ENCODE data around the gene ELANE.
A peak's percentile ranks its signal among the peaks of the same experiment; 100 is the strongest.
"Not testable (repeated sequence)": the region's sequence is repeated elsewhere in the genome, so short reads cannot be mapped to it uniquely, and the experiment has no call there.

ELANE gene

GRCh38 chr19:862581-863314 is 10.6 kb downstream of the ELANE start:
- no peak for DNase-seq (ENCODE audit: low read depth)

GRCh38 chr19:863315-863620 is 11.2 kb downstream of the ELANE start:
- no peak for DNase-seq (ENCODE audit: low read depth)

GRCh38 chr19:866769-867300 is 14.7 kb downstream of the ELANE start:
- DNase-seq (ENCODE audit: low read depth) = no peak

- DNase-seq (ENCODE audit: low read depth) = no peak
Observed at GRCh38 chr19:867301-867793, 15.2 kb downstream of the ELANE start.

- no peak for DNase-seq (ENCODE audit: low read depth)
Observed at GRCh38 chr19:867855-868457, 15.9 kb downstream of the ELANE start.

- DNase-seq (ENCODE audit: low read depth) = no peak
Observed at GRCh38 chr19:868458-869244, 16.5 kb downstream of the ELANE start.

- DNase-seq (ENCODE audit: low read depth) = peak; percentile 90
Observed at GRCh38 chr19:869245-870177, 17.4 kb downstream of the ELANE start.

- DNase-seq (ENCODE audit: low read depth) = no peak
Observed at GRCh38 chr19:870314-870713, 18.2 kb downstream of the ELANE start.

- no peak for DNase-seq (ENCODE audit: low read depth)
Observed at GRCh38 chr19:870963-871401, 18.9 kb downstream of the ELANE start.

GRCh38 chr19:871446-872265 is 19.6 kb downstream of the ELANE start:
- DNase-seq (ENCODE audit: low read depth) = no peak

- peak; percentile 79 for DNase-seq (ENCODE audit: low read depth)
Observed at GRCh38 chr19:872266-872951, 20.3 kb downstream of the ELANE start.

- peak; percentile 75 for DNase-seq (ENCODE audit: low read depth)
Observed at GRCh38 chr19:873084-873483, 21.0 kb downstream of the ELANE start.

- DNase-seq (ENCODE audit: low read depth) = no peak
Observed at GRCh38 chr19:873561-874041, 21.5 kb downstream of the ELANE start.

GRCh38 chr19:875265-875879 is 23.3 kb downstream of the ELANE start:
- no peak for DNase-seq (ENCODE audit: low read depth)

- no peak for DNase-seq (ENCODE audit: low read depth)
Observed at GRCh38 chr19:876089-876488, 24.0 kb downstream of the ELANE start.

- no peak for DNase-seq (ENCODE audit: low read depth)
Observed at GRCh38 chr19:876780-877314, 24.7 kb downstream of the ELANE start.

GRCh38 chr19:877992-878660 is 26.0 kb downstream of the ELANE start:
- not testable (repeated sequence) for DNase-seq (ENCODE audit: low read depth)

- DNase-seq (ENCODE audit: low read depth) = not testable (repeated sequence)
Observed at GRCh38 chr19:878751-879561, 26.9 kb downstream of the ELANE start.

Measured in amniotic epithelial cell (primary cell).